ENCODE measurements around the gene PPIF. TPM values are rescaled to one million over a fixed set of nuclear protein-coding genes. Genes with fewer than 3 reads are reported as not detected.
A peak's percentile ranks its signal among the peaks of the same experiment; 100 is the strongest.

Gene PPIF
- total RNA-seq, 1 experiment from 2014 or later: 29.4 TPM

- Histone ChIP-seq H3K36me3 (ENCODE audit: insufficient read depth, low read length) (peaks cover 57% of the 10 kb centered on the region), H3K4me1 (ENCODE audit: low read length) (peaks cover 28% of the 10 kb centered on the region), H3K4me2 (ENCODE audit: low read depth, low read length, poor library complexity, severe bottlenecking) (no peak overlapping the region), H3K9ac (ENCODE audit: low read length) (no peak overlapping the region), H2AFZ (ENCODE audit: low read length) (no peak overlapping the region), H3K9me3 (ENCODE audit: low read length) (no peaks in the 10 kb centered on the region), H3K27ac (ENCODE audit: low read length) (no peak overlapping the region), H4K20me1 (ENCODE audit: insufficient read depth, low read depth, low read length) (peaks cover 61% of the 10 kb centered on the region), H3K9me2 (replicated peaks; ENCODE audit: insufficient read depth, low read length) (no peaks in the 10 kb centered on the region), H3K4me3 (ENCODE audit: low read length) (no peak overlapping the region), H3K79me2 (ENCODE audit: low read length) (peaks cover 24% of the 10 kb centered on the region), H3K27me3 (ENCODE audit: low read length) (no peaks in the 10 kb centered on the region)
- no peak for DNase-seq
These were observed 4.1 kb downstream of the PPIF start for GRCh38 chr10:79351332-79351731.

GRCh38 chr10:79352035-79352877, 5.0 kb downstream of the PPIF start:
- Histone ChIP-seq H4K20me1 (ENCODE audit: insufficient read depth, low read depth, low read length) (peaks cover 61% of the 10 kb centered on the region), H3K36me3 (ENCODE audit: insufficient read depth, low read length) (peaks cover 57% of the 10 kb centered on the region), H3K4me1 (ENCODE audit: low read length) (peaks cover 20% of the 10 kb centered on the region), H3K27ac (ENCODE audit: low read length) (no peak overlapping the region), H3K4me3 (ENCODE audit: low read length) (no peak overlapping the region), H3K79me2 (ENCODE audit: low read length) (peaks cover 24% of the 10 kb centered on the region), H3K9ac (ENCODE audit: low read length) (no peak overlapping the region), H3K27me3 (ENCODE audit: low read length) (no peaks in the 10 kb centered on the region), H3K4me2 (ENCODE audit: low read depth, low read length, poor library complexity, severe bottlenecking) (no peak overlapping the region), H2AFZ (ENCODE audit: low read length) (no peak overlapping the region), H3K9me3 (ENCODE audit: low read length) (no peaks in the 10 kb centered on the region), H3K9me2 (replicated peaks; ENCODE audit: insufficient read depth, low read length) (no peaks in the 10 kb centered on the region)
- DNase-seq: no peak

- no peak for DNase-seq
- no peak overlapping the region for H2AFZ ChIP-seq (ENCODE audit: low read length)
- H3K36me3 ChIP-seq (ENCODE audit: insufficient read depth, low read length): peaks cover 57% of the 10 kb centered on the region
- H3K27me3 ChIP-seq (ENCODE audit: low read length): no peaks in the 10 kb centered on the region
- no peak overlapping the region for H3K4me2 ChIP-seq (ENCODE audit: low read depth, low read length, poor library complexity, severe bottlenecking)
- peaks cover 17% of the 10 kb centered on the region for H3K79me2 ChIP-seq (ENCODE audit: low read length)
- peaks cover 61% of the 10 kb centered on the region for H4K20me1 ChIP-seq (ENCODE audit: insufficient read depth, low read depth, low read length)
- H3K4me3 ChIP-seq (ENCODE audit: low read length): no peak overlapping the region
- H3K27ac ChIP-seq (ENCODE audit: low read length): no peak overlapping the region
- no peaks in the 10 kb centered on the region for H3K9me2 ChIP-seq (replicated peaks; ENCODE audit: insufficient read depth, low read length)
- H3K4me1 ChIP-seq (ENCODE audit: low read length): peaks cover 15% of the 10 kb centered on the region
- no peaks in the 10 kb centered on the region for H3K9me3 ChIP-seq (ENCODE audit: low read length)
- H3K9ac ChIP-seq (ENCODE audit: low read length): no peak overlapping the region
These were observed 5.7 kb downstream of the PPIF start for GRCh38 chr10:79353000-79353406.

- Histone ChIP-seq H3K79me2 (ENCODE audit: low read length) (peaks cover 10% of the 10 kb centered on the region), H3K4me3 (ENCODE audit: low read length) (no peak overlapping the region), H3K4me2 (ENCODE audit: low read depth, low read length, poor library complexity, severe bottlenecking) (no peak overlapping the region), H3K36me3 (ENCODE audit: insufficient read depth, low read length) (peaks cover 54% of the 10 kb centered on the region), H4K20me1 (ENCODE audit: insufficient read depth, low read depth, low read length) (peaks cover 54% of the 10 kb centered on the region), H3K27ac (ENCODE audit: low read length) (no peak overlapping the region), H3K27me3 (ENCODE audit: low read length) (no peaks in the 10 kb centered on the region), H3K9me3 (ENCODE audit: low read length) (no peaks in the 10 kb centered on the region), H3K4me1 (ENCODE audit: low read length) (peaks cover 13% of the 10 kb centered on the region), H3K9ac (ENCODE audit: low read length) (no peak overlapping the region), H2AFZ (ENCODE audit: low read length) (no peak overlapping the region), H3K9me2 (replicated peaks; ENCODE audit: insufficient read depth, low read length) (no peaks in the 10 kb centered on the region)
- no peak for DNase-seq
These were observed 6.5 kb downstream of the PPIF start for GRCh38 chr10:79353726-79354125.

- H3K4me1 ChIP-seq (ENCODE audit: low read length): peaks cover 13% of the 10 kb centered on the region
- H3K4me2 ChIP-seq (ENCODE audit: low read depth, low read length, poor library complexity, severe bottlenecking): no peak overlapping the region
- H3K9me3 ChIP-seq (ENCODE audit: low read length): no peaks in the 10 kb centered on the region
- no peak overlapping the region for H3K9ac ChIP-seq (ENCODE audit: low read length)
- no peak overlapping the region for H3K27ac ChIP-seq (ENCODE audit: low read length)
- peaks cover 6% of the 10 kb centered on the region for H3K79me2 ChIP-seq (ENCODE audit: low read length)
- H3K9me2 ChIP-seq (replicated peaks; ENCODE audit: insufficient read depth, low read length): no peaks in the 10 kb centered on the region
- peaks cover 50% of the 10 kb centered on the region for H4K20me1 ChIP-seq (ENCODE audit: insufficient read depth, low read depth, low read length)
- peaks cover 50% of the 10 kb centered on the region for H3K36me3 ChIP-seq (ENCODE audit: insufficient read depth, low read length)
- no peak overlapping the region for H2AFZ ChIP-seq (ENCODE audit: low read length)
- DNase-seq: no peak
- H3K4me3 ChIP-seq (ENCODE audit: low read length): no peak overlapping the region
- H3K27me3 ChIP-seq (ENCODE audit: low read length): no peaks in the 10 kb centered on the region
These were observed 6.9 kb downstream of the PPIF start for GRCh38 chr10:79354141-79354540.

GRCh38 chr10:79354615-79355014, 7.3 kb downstream of the PPIF start:
- H3K4me1 ChIP-seq (ENCODE audit: low read length): peaks cover 9% of the 10 kb centered on the region
- no peak overlapping the region for H3K4me2 ChIP-seq (ENCODE audit: low read depth, low read length, poor library complexity, severe bottlenecking)
- H2AFZ ChIP-seq (ENCODE audit: low read length): no peak overlapping the region
- H3K9me3 ChIP-seq (ENCODE audit: low read length): no peaks in the 10 kb centered on the region
- no peak overlapping the region for H3K4me3 ChIP-seq (ENCODE audit: low read length)
- peaks cover under 1% of the 10 kb centered on the region for H3K79me2 ChIP-seq (ENCODE audit: low read length)
- no peaks in the 10 kb centered on the region for H3K27me3 ChIP-seq (ENCODE audit: low read length)
- no peaks in the 10 kb centered on the region for H3K9me2 ChIP-seq (replicated peaks; ENCODE audit: insufficient read depth, low read length)
- no peak overlapping the region for H3K9ac ChIP-seq (ENCODE audit: low read length)
- H4K20me1 ChIP-seq (ENCODE audit: insufficient read depth, low read depth, low read length): peaks cover 45% of the 10 kb centered on the region
- H3K27ac ChIP-seq (ENCODE audit: low read length): no peak overlapping the region
- H3K36me3 ChIP-seq (ENCODE audit: insufficient read depth, low read length): peaks cover 45% of the 10 kb centered on the region
- DNase-seq: no peak

GRCh38 chr10:79355420-79356017, 8.2 kb downstream of the PPIF start:
- peaks cover 9% of the 10 kb centered on the region for H3K4me1 ChIP-seq (ENCODE audit: low read length)
- H4K20me1 ChIP-seq (ENCODE audit: insufficient read depth, low read depth, low read length): peaks cover 36% of the 10 kb centered on the region
- H2AFZ ChIP-seq (ENCODE audit: low read length): no peak overlapping the region
- no peaks in the 10 kb centered on the region for H3K79me2 ChIP-seq (ENCODE audit: low read length)
- peaks cover 37% of the 10 kb centered on the region for H3K36me3 ChIP-seq (ENCODE audit: insufficient read depth, low read length)
- no peak overlapping the region for H3K9ac ChIP-seq (ENCODE audit: low read length)
- no peaks in the 10 kb centered on the region for H3K9me2 ChIP-seq (replicated peaks; ENCODE audit: insufficient read depth, low read length)
- H3K27ac ChIP-seq (ENCODE audit: low read length): no peak overlapping the region
- no peak overlapping the region for H3K4me3 ChIP-seq (ENCODE audit: low read length)
- H3K27me3 ChIP-seq (ENCODE audit: low read length): no peaks in the 10 kb centered on the region
- peak; percentile 52 for DNase-seq
- H3K9me3 ChIP-seq (ENCODE audit: low read length): no peaks in the 10 kb centered on the region
- no peak overlapping the region for H3K4me2 ChIP-seq (ENCODE audit: low read depth, low read length, poor library complexity, severe bottlenecking)

- Histone ChIP-seq H3K9me2 (replicated peaks; ENCODE audit: insufficient read depth, low read length) (no peaks in the 10 kb centered on the region), H4K20me1 (ENCODE audit: insufficient read depth, low read depth, low read length) (peaks cover 31% of the 10 kb centered on the region), H3K4me1 (ENCODE audit: low read length) (peaks cover 9% of the 10 kb centered on the region), H3K4me3 (ENCODE audit: low read length) (no peak overlapping the region), H3K9me3 (ENCODE audit: low read length) (no peaks in the 10 kb centered on the region), H3K36me3 (ENCODE audit: insufficient read depth, low read length) (peaks cover 34% of the 10 kb centered on the region), H2AFZ (ENCODE audit: low read length) (no peak overlapping the region), H3K27me3 (ENCODE audit: low read length) (no peaks in the 10 kb centered on the region), H3K27ac (ENCODE audit: low read length) (no peak overlapping the region), H3K79me2 (ENCODE audit: low read length) (no peaks in the 10 kb centered on the region), H3K9ac (ENCODE audit: low read length) (no peak overlapping the region), H3K4me2 (ENCODE audit: low read depth, low read length, poor library complexity, severe bottlenecking) (no peak overlapping the region)
- DNase-seq: peak; percentile 59
These were observed 8.8 kb downstream of the PPIF start for GRCh38 chr10:79356104-79356503.
